SIG-M5 treated with dmso at 0.1 percent for 504 hours (cell line): Measurements from ENCODE around the gene TSHZ3.

Source experiments
- DNase-seq: peaks from one replicate; lab custom pipeline; 2025; ENCODE audit not compliant: unreplicated experiment; lab: John Stamatoyannopoulos, UW

Gene TSHZ3, protein sequence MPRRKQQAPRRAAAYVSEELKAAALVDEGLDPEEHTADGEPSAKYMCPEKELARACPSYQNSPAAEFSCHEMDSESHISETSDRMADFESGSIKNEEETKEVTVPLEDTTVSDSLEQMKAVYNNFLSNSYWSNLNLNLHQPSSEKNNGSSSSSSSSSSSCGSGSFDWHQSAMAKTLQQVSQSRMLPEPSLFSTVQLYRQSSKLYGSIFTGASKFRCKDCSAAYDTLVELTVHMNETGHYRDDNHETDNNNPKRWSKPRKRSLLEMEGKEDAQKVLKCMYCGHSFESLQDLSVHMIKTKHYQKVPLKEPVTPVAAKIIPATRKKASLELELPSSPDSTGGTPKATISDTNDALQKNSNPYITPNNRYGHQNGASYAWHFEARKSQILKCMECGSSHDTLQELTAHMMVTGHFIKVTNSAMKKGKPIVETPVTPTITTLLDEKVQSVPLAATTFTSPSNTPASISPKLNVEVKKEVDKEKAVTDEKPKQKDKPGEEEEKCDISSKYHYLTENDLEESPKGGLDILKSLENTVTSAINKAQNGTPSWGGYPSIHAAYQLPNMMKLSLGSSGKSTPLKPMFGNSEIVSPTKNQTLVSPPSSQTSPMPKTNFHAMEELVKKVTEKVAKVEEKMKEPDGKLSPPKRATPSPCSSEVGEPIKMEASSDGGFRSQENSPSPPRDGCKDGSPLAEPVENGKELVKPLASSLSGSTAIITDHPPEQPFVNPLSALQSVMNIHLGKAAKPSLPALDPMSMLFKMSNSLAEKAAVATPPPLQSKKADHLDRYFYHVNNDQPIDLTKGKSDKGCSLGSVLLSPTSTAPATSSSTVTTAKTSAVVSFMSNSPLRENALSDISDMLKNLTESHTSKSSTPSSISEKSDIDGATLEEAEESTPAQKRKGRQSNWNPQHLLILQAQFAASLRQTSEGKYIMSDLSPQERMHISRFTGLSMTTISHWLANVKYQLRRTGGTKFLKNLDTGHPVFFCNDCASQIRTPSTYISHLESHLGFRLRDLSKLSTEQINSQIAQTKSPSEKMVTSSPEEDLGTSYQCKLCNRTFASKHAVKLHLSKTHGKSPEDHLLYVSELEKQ

DNA sequence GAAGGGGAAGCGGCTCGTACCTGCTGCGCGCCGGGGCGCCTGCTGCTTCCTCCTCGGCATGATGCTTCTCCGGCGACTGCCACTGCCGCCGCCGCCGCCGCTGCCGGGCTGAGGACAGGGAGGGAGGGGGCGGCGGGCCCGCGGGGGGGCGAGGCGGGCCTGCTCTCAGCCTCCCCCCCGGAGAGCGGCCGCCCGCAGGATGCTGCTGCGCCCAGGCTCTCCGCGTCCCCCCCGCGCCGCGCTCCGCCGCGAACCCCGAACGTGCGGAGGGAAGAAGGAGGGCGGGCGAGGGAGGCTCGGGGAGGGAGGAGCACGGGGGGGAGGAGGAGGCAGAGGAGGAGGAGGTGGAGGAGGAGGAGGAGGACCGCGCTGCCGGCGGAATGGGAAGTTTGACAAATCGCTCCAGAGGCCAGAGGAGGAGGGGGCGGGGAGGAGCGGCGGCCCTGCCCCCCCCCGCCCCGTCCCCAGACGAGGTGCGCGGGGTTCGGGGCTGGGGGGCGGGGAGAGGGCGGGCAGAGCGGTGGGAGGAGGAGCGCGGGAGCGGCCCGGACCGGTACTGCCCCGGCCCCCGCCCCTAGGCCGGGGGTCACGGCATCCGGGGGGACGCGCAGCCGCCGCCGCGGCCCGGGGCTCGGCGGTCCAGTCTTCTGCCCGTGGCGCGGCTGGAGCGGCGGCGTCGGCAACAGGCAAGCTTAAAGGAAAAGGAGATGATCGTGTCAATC, at the start of gene TSHZ3:
TSS of gene TSHZ3 (minus strand) at position 277 of the 722 bp plus-strand sequence. CDS start at position 60, 217 bp downstream.
- DNase-seq, result peak; percentile 53

GRCh38 chr19:31397308-31397707, 48.1 kb upstream of the TSHZ3 start:
- DNase-seq, result no peak

- DNase-seq, result no peak
Observed at GRCh38 chr19:31392464-31392863, 43.2 kb upstream of the TSHZ3 start.

GRCh38 chr19:31391518-31391917, 42.3 kb upstream of the TSHZ3 start:
- no peak for DNase-seq

DNA sequence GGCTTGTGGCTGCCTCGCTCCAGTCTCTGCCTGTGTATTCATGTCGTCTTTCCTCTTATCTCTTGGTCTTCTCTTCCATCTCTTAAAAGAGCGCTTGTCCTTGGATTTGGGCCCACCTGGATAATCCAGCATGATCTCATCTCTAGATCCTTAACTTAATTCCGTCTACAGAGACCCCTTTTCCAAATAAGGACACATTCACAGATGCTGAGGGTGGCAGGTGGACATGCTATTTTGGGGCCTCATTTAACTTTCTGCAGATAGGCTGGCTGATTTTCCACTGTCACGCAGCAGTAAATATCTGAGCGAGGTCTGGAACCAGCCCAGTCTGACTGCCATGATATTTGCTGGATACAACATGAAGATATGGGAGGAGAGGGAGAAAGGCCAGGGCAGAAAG, 41.5 kb upstream of the TSHZ3 start:
- DNase-seq, result no peak

- no peak for DNase-seq
Observed at GRCh38 chr19:31389874-31390273, 40.6 kb upstream of the TSHZ3 start.

DNA sequence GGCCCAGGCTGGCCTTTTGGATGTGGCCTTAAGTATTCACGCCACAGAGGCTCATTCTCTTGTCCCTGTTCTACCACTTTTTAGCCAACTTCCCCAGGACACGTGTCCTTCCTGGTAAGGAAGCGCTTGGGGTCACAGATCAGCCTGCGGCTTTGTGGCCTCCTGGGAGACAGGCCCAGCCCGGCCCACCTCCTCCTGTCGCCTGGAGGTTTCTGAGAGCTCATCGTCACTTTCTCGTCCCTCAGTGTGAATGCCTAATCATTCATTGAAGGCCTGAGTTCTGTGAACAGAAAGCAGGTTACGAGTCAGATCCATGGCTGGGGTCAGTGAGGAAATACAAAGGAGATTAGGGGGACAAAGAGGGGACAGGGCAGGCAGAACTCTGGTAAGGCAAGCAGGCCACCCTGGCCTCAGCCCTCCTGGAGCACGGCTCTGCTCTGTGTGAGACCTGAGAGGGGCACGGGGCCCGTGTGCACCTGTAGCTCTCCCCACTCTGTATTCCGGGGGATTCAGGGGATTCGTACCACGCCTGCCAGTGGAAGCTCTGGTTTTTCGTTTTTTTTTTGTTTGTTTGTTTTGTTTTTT, 38.6 kb upstream of the TSHZ3 start:
- DNase-seq, result no peak

DNA sequence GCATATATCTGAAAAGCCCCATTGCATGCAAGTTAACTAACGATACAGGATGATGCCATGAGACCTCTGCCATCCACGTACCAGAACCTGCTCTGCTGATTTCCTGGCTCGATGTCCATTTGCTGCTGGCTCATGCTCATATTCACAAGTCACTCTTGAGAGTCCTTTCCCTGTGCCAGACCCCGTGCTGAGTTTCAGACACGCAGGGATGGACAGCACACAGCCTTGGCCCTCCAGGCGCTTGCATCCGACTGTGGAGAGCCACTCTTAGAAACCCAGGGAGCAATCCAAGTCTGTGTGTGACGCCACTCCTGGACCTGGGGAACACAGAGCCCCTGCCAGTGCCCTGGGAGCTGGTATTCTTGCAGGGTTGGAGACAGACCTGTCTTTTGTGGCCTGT, 37.6 kb upstream of the TSHZ3 start:
- no peak for DNase-seq

GRCh38 chr19:31385744-31386143, 36.5 kb upstream of the TSHZ3 start:
- DNase-seq, result no peak

DNA sequence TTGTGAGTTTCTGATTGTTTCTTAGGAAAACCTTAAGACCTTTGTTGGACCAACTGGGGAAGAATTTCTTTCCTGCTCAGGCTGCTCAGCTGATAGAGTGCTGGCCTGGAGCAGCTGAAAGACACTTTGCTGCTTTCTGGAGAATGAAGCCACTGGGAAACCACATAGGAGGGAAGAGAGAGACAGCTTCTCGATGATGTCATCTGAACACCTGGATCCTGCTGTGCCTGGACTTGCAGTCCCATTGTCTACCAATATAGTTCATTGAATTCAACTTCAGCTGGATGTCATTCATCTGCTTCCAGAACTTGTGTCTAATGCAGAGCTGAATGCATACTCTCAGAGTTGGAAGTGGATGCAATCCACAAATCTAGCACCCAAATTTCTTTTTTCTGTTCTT, 34.3 kb upstream of the TSHZ3 start:
- no peak for DNase-seq

- DNase-seq, result no peak
Observed at GRCh38 chr19:31380854-31381253, 31.6 kb upstream of the TSHZ3 start.

GRCh38 chr19:31378404-31378803, 29.2 kb upstream of the TSHZ3 start:
- DNase-seq, result peak; percentile 4

DNA sequence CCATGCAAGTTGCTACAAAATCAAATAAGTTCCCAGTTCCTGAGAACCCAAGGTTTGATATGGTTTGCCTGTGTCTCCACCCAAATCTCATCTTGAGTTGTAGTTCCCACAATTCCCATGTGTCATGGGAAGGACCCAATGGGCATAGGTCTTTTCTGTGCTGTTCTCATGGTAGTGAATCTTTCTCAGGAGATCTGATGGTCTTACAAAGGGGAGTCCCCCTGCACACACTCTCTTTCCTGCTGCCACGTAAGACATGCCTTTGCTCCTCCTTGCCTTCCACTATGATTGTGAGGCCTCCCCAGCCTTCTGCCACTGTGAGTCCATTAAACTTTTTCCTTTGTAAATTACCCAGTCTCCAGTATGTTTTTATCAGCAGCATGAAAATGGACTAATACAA, 28.5 kb upstream of the TSHZ3 start:
- no peak for DNase-seq

- DNase-seq, result no peak
Observed at GRCh38 chr19:31372246-31372781, 23.1 kb upstream of the TSHZ3 start.

- no peak for DNase-seq
Observed at GRCh38 chr19:31370216-31370615, 21.0 kb upstream of the TSHZ3 start.

GRCh38 chr19:31364963-31365362, 15.7 kb upstream of the TSHZ3 start:
- no peak for DNase-seq

GRCh38 chr19:31361728-31362127, 12.5 kb upstream of the TSHZ3 start:
- DNase-seq, result no peak

GRCh38 chr19:31357315-31357673, 8.1 kb upstream of the TSHZ3 start:
- no peak for DNase-seq

DNA sequence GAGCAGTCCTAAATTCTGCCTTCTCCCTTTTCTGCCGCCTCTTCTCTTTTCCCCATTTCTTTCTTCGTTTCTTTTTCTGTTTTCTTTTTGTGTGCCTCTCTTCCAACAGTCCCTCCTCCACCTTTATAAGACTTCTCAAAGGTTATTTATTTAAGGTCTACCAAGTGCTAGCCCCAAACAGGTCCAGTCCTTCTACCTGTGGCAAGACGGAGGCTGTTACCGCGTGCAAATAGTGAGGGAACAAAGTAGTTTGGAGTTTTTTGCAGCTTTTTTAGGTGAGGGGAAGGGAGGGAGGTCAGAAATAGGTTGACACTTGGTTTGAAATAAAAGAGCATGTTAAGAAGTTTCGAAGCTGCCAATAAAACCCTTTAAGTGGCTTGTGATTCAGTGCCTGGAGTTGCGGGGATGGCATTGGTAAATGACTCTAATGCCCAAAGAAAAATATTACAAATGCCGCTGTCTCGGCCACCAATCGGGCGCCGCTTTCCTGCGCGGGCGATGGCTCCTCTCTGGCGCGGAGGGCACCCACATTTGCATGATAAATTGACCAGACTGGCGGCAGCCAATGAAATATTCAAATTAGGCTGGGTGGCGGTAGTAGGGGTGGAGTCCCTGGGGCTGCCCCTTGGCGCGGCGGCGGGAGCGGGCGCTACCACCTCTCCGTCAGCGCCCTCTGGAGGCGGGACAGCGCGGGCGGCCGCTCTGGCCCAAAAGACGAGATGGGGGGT, 7.5 kb upstream of the TSHZ3 start:
- peak; percentile 14 for DNase-seq
